Natural killer cell (primary cell): ENCODE measurements around the gene FRAT2. TPM values are rescaled to one million over a fixed set of nuclear protein-coding genes. Genes with fewer than 3 reads are reported as not detected.
"Not testable (repeated sequence)": the region's sequence is repeated elsewhere in the genome, so short reads cannot be mapped to it uniquely, and the experiment has no call there.

Experiments
- ATAC-seq, 3 donors: fragments of 150-1000 bp in 2 of 3; fragments of 200-7000 bp in 1 of 3; cut with Tn5 transposase; 1 replicate in 1 of 3; 2 replicates in 2 of 3; pipeline ENCODE4 v1.10.0; 2021; ENCODE audit warnings: mild to moderate bottlenecking in 2 of 3, moderate library complexity in 2 of 3
- DNase-seq, 2 donors: peaks; one replicate each; pipeline versions ENCODE4 v3.0.0 to v3.0.0-alpha.2; 2013 to 2021; ENCODE audit warnings: mixed read lengths in 1 of 2
- H3K27ac ChIP-seq: one replicate; pipeline ENCODE4 v1.5.1; 2013; ENCODE audit warnings: mild to moderate bottlenecking, low read length
- H3K27me3 ChIP-seq: one replicate; pipeline ENCODE4 v1.6.1; 2013; ENCODE audit warnings: low read length; ENCODE audit not compliant: control insufficient read depth, insufficient read depth
- H3K36me3 ChIP-seq: one replicate; pipeline ENCODE4 v1.6.1; 2013; ENCODE audit warnings: low read length; ENCODE audit not compliant: control insufficient read depth, insufficient read depth
- H3K4me1 ChIP-seq: one replicate; pipeline ENCODE4 v1.6.1; 2013; ENCODE audit warnings: low read length; ENCODE audit not compliant: control insufficient read depth, insufficient read depth
- H3K4me3 ChIP-seq: one replicate; pipeline ENCODE4 v1.5.1; 2013; ENCODE audit warnings: low read length
- H3K9me3 ChIP-seq: one replicate; pipeline ENCODE4 v1.6.1; 2013; ENCODE audit warnings: low read length; ENCODE audit not compliant: control insufficient read depth, insufficient read depth
- H3K27ac Mint-ChIP-seq, 2 donors: one replicate each; pipeline ENCODE4 v1.8.0; 2022; ENCODE audit warnings: mild to moderate bottlenecking in 2 of 2, mixed read lengths in 2 of 2, moderate library complexity in 1 of 2
- H3K27me3 Mint-ChIP-seq, 2 donors: one replicate each; pipeline ENCODE4 v1.8.0; 2022; ENCODE audit warnings: low read depth in 2 of 2, mixed read lengths in 2 of 2
- H3K36me3 Mint-ChIP-seq: one replicate; pipeline ENCODE4 v1.8.0; 2022; ENCODE audit warnings: mixed read lengths
- H3K4me1 Mint-ChIP-seq, 2 donors: one replicate each; pipeline ENCODE4 v1.8.0; 2022; ENCODE audit warnings: mixed read lengths in 2 of 2
- H3K4me3 Mint-ChIP-seq: one replicate; pipeline ENCODE4 v1.8.0; 2022; ENCODE audit warnings: mild to moderate bottlenecking, moderate library complexity, mixed read lengths
- H3K9me3 Mint-ChIP-seq, 2 donors: one replicate each; pipeline ENCODE4 v1.8.0; 2022; ENCODE audit warnings: mixed read lengths in 2 of 2
- CTCF ChIP-seq: fragments of 200-600 bp; IDR thresholded peaks from one replicate; pipeline ENCODE4 v1.8.0; 2022; ENCODE audit warnings: antibody characterized with exemption
- WGBS: methylation state at CpG from one replicate; pipeline ENCODE4 v1.1.7; 2013; ENCODE audit warnings: missing lambda C conversion rate; ENCODE audit not compliant: insufficient coverage; 5-methylcytosine and 5-hydroxymethylcytosine counted together
- intact Hi-C: fragments of 100-400 bp; cut with micrococcal nuclease; formaldehyde crosslinking; loops from one replicate; pipeline ENCODE4 v1.14.2; 2022
- total RNA-seq, 4 donors: library from RNA; stranded (reverse); fragments of 120-200 nt in 1 of 4; gene quantifications; one replicate each; pipeline versions ENCODE4 v1.2.3 to v1.2.4, GENCODE V29; 2013 to 2022

Gene FRAT2
- total RNA-seq, 3 donors from 2014 or later (not counting 1 experiment from before 2014, with no cell fraction given): 18.7 to 23.4 (median 22.2) TPM

DNA sequence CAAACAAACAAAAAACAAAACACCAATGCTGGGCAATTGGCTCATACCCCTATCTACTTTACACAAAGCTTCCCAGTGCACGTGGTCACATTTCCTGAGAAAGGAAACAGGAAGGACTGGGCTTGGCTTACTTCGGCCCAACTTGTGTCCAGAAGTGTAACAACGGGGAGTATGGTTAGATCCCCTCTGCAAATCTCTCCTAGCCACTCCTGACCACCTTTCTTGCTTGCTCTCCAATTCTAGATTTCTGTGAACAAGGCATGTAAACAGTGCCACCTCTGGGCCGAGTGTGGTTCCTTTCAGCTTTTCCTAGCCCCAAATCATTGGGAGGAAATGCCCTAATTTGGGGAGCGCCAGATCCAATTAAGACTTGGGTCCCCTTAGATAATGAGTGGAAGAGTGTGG lies 21.0 kb upstream of the FRAT2 start:
- Mint-ChIP-seq H3K4me1 (peaks cover 17% of the 10 kb centered on the region in 2 donors), H3K36me3 (no peaks in the 10 kb centered on the region), H3K27me3 (no peaks in the 10 kb centered on the region), H3K9me3 (no peaks in the 10 kb centered on the region), H3K27ac (peak overlapping the region; percentile 82 to 89), H3K4me3 (peak overlapping the region; percentile 64)
- Histone ChIP-seq H3K9me3 (no peaks in the 10 kb centered on the region), H3K4me1 (peaks cover 24% of the 10 kb centered on the region), H3K27ac (peak overlapping the region; percentile 62), H3K36me3 (no peaks in the 10 kb centered on the region), H3K4me3 (no peak overlapping the region), H3K27me3 (no peaks in the 10 kb centered on the region)
- TF ChIP-seq CTCF: no peak
- ATAC-seq (no peak), DNase-seq (peak in 1 of 2 donors; percentile 65)
- intact Hi-C loops: no loop called here
- 43% methylated on average over 5 of the region's 5 CpGs for WGBS

DNA sequence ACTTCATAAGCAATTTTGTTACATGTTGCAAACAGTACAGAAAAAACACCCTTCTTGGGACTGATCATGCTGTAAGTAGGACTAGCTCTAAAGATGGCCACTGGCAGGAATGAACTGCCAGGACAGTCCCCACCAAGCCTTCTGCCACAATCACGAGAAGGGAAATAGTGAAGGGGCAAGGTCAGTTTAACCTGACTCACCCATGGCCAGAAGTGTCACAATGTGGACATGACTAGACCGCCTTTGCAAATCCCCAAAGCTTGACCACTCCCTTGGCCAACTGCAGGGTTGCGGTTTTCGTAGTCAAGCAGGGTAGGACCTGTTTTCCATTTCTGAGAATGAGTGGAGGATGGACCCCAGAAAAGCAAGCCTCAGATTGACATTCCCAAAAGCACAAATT lies 19.4 kb upstream of the FRAT2 start:
- Histone ChIP-seq H3K4me3 (no peak overlapping the region), H3K36me3 (no peaks in the 10 kb centered on the region), H3K9me3 (no peaks in the 10 kb centered on the region), H3K27ac (no peak overlapping the region), H3K27me3 (no peaks in the 10 kb centered on the region), H3K4me1 (peaks cover 24% of the 10 kb centered on the region)
- H3K4me1 Mint-ChIP-seq: peaks cover 17% of the 10 kb centered on the region in 2 donors
- no peaks in the 10 kb centered on the region for H3K9me3 Mint-ChIP-seq
- no peaks in the 10 kb centered on the region for H3K27me3 Mint-ChIP-seq
- H3K36me3 Mint-ChIP-seq: no peaks in the 10 kb centered on the region
- no peak overlapping the region for H3K4me3 Mint-ChIP-seq
- intact Hi-C loops: no loop called here
- TF ChIP-seq CTCF: no peak
- DNase-seq: no peak
- WGBS: 91% methylated on average over 4 of the region's 4 CpGs
- ATAC-seq: peak in 1 of 3 donors; percentile 35
- H3K27ac Mint-ChIP-seq: no peak overlapping the region

- H3K27ac Mint-ChIP-seq: no peak overlapping the region
- no peaks in the 10 kb centered on the region for H3K27me3 ChIP-seq
- DNase-seq: no peak
- H3K9me3 ChIP-seq: no peaks in the 10 kb centered on the region
- intact Hi-C loops: no loop called here
- H3K9me3 Mint-ChIP-seq: no peaks in the 10 kb centered on the region
- no peak overlapping the region for H3K4me3 Mint-ChIP-seq
- no peak overlapping the region for H3K27ac ChIP-seq
- H3K4me1 ChIP-seq: peaks cover under 1% of the 10 kb centered on the region
- ATAC-seq: no peak
- H3K27me3 Mint-ChIP-seq: no peaks in the 10 kb centered on the region
- WGBS: 90% methylated on average over 11 of the region's 12 CpGs
- no peaks in the 10 kb centered on the region for H3K36me3 Mint-ChIP-seq
- TF ChIP-seq CTCF: no peak
- no peaks in the 10 kb centered on the region for H3K4me1 Mint-ChIP-seq
- no peaks in the 10 kb centered on the region for H3K36me3 ChIP-seq
- H3K4me3 ChIP-seq: no peak overlapping the region
Observed at GRCh38 chr10:97349752-97350513, 15.4 kb upstream of the FRAT2 start.

- no peak overlapping the region for H3K4me3 ChIP-seq
- H3K9me3 ChIP-seq: no peaks in the 10 kb centered on the region
- Mint-ChIP-seq H3K9me3 (no peaks in the 10 kb centered on the region), H3K4me1 (no peaks in the 10 kb centered on the region), H3K36me3 (no peaks in the 10 kb centered on the region), H3K27me3 (peaks cover 0 to 5% of the 10 kb centered on the region in 2 donors), H3K4me3 (no peak overlapping the region), H3K27ac (no peak overlapping the region)
- no peaks in the 10 kb centered on the region for H3K27me3 ChIP-seq
- H3K36me3 ChIP-seq: no peaks in the 10 kb centered on the region
- WGBS: 99% methylated on average over 4 of the region's 4 CpGs
- H3K4me1 ChIP-seq: no peaks in the 10 kb centered on the region
- intact Hi-C loops: no loop called here
- ATAC-seq (no peak), DNase-seq (no peak)
- no peak for TF ChIP-seq CTCF
- no peak overlapping the region for H3K27ac ChIP-seq
Observed at GRCh38 chr10:97347317-97347716, 12.8 kb upstream of the FRAT2 start.

- ATAC-seq, H3K9me3 ChIP-seq, H3K4me1 Mint-ChIP-seq, H3K36me3 ChIP-seq, H3K27me3 ChIP-seq, H3K27ac ChIP-seq, H3K9me3 Mint-ChIP-seq, H3K27me3 Mint-ChIP-seq, H3K4me1 ChIP-seq, H3K4me3 Mint-ChIP-seq, intact Hi-C loops, H3K4me3 ChIP-seq, H3K36me3 Mint-ChIP-seq, DNase-seq, H3K27ac Mint-ChIP-seq: not testable (repeated sequence)
- 90% methylated on average over 6 of the region's 6 CpGs for WGBS
Observed at GRCh38 chr10:97343664-97344063, 9.1 kb upstream of the FRAT2 start.
